GM12878 (cell line): ENCODE measurements around the gene RARRES2. TPM values are rescaled to one million over a fixed set of nuclear protein-coding genes. Genes with fewer than 3 reads are reported as not detected.

Experiments used
- BCLAF1 ChIP-seq: fragments of 450-650 bp; IDR thresholded peaks from 2 replicates; pipeline ENCODE4 v1.6.1; 2017; ENCODE audit warnings: antibody characterized with exemption, mild to moderate bottlenecking, moderate library complexity
- BHLHE40 ChIP-seq, 2 experiments: fragments of 450-650 bp in 1 of 2; IDR thresholded peaks; 2 replicates each; pipeline ENCODE4 v1.6.1; 2011 to 2017; ENCODE audit warnings: low read depth in 2 of 2, borderline replicate concordance in 1 of 2, improper control_type of control experiment in 1 of 2, low read length in 1 of 2, mild to moderate bottlenecking in 1 of 2
- CREB1 ChIP-seq: IDR thresholded peaks from 2 replicates; pipeline ENCODE4 v1.6.1; 2012; ENCODE audit warnings: low read depth, mild to moderate bottlenecking, inconsistent platforms
- DPF2 ChIP-seq: fragments of 450-650 bp; IDR thresholded peaks from 2 replicates; pipeline ENCODE4 v1.6.1; 2017; ENCODE audit warnings: mild to moderate bottlenecking
- ESRRA ChIP-seq: IDR thresholded peaks from 2 replicates; pipeline ENCODE4 v1.6.1; 2012; ENCODE audit warnings: mild to moderate bottlenecking, low read length, improper control_type of control experiment
- HDAC2 ChIP-seq: fragments of 200-600 bp; sonication (generic); IDR thresholded peaks from 2 replicates; pipeline ENCODE4 v1.6.1; 2017
- IKZF2 ChIP-seq, 2 experiments: fragments of 450-650 bp; IDR thresholded peaks; 2 replicates each; pipeline ENCODE4 v1.6.1; 2017; ENCODE audit warnings: mild to moderate bottlenecking in 2 of 2, moderate library complexity in 2 of 2
- NR2C1 ChIP-seq: fragments of 450-650 bp; IDR thresholded peaks from 2 replicates; pipeline ENCODE4 v1.6.1; 2017; ENCODE audit warnings: antibody characterized with exemption, mild to moderate bottlenecking, moderate library complexity
- POLR2AphosphoS2 ChIP-seq: IDR thresholded peaks from 2 replicates; pipeline ENCODE4 v1.6.1; 2011; ENCODE audit warnings: low read depth, mild to moderate bottlenecking, low read length, improper control_type of control experiment, moderate library complexity
- RAD21 ChIP-seq: IDR thresholded peaks from 2 replicates; pipeline ENCODE4 v1.6.1; 2011; ENCODE audit warnings: mild to moderate bottlenecking, low read depth, low read length, moderate library complexity; ENCODE audit not compliant: insufficient read depth
- SP1 ChIP-seq: IDR thresholded peaks from one replicate; pipeline ENCODE4 v1.6.1; 2011; ENCODE audit warnings: low read depth, low read length
- SREBF1 ChIP-seq: IDR thresholded peaks from 2 replicates; pipeline ENCODE4 v1.6.1; 2012; ENCODE audit warnings: mild to moderate bottlenecking, low read length
- SREBF2 ChIP-seq: IDR thresholded peaks from 2 replicates; pipeline ENCODE4 v1.6.1; 2012; ENCODE audit warnings: mild to moderate bottlenecking, low read length
- TBL1XR1 ChIP-seq: IDR thresholded peaks from 2 replicates; pipeline ENCODE4 v1.6.1; 2012; ENCODE audit warnings: low read depth, low read length, improper control_type of control experiment
- USF1 ChIP-seq: IDR thresholded peaks from 2 replicates; pipeline ENCODE4 v1.6.1; 2011; ENCODE audit warnings: borderline replicate concordance, low read depth, mild to moderate bottlenecking, moderate library complexity, mixed read lengths, low read length; ENCODE audit not compliant: insufficient read depth; ENCODE audit errors: extremely low read length
- ZBTB11 ChIP-seq: fragments of 450-650 bp; formaldehyde crosslinking; IDR thresholded peaks from 2 replicates; pipeline ENCODE4 v1.5.0; 2022; ENCODE audit warnings: mild to moderate bottlenecking, missing genetic modification characterization
- polyA plus RNA-seq, 11 experiments: library from polyadenylated mRNA; depleted of rRNA in 4 of 11; unstranded in 6 of 11; stranded (reverse) in 5 of 11; fragments of >200 nt; fragmentation: Nextera tagmentation in 4 of 11; fragmentation: Illumina TruSeq in 1 of 11; extraction: Ambion mirVana in 4 of 11; extraction: Trizol in 1 of 11; gene quantifications; 1 replicate in 1 of 11; 2 replicates in 10 of 11; pipeline versions ENCODE4 v1.2.1 to v1.2.3, GENCODE V29; 2011 to 2016; ENCODE audit warnings: inconsistent platforms in 2 of 11, missing spikeins in 2 of 11, low read depth in 1 of 11
- total RNA-seq, 4 experiments: library from RNA; depleted of rRNA in 3 of 4; stranded (reverse); fragments of >200 nt in 3 of 4; fragmentation: Illumina TruSeq in 1 of 4; extraction: Trizol in 1 of 4; gene quantifications; 2 replicates each; pipeline versions ENCODE4 v1.2.1 to v1.2.3, GENCODE V29; 2013 to 2021
- TF ChIP-seq, protein P1 (sequence below): IDR thresholded peaks from 2 replicates; pipeline ENCODE4 v1.6.1; 2012; ENCODE audit warnings: improper control_type of control experiment, low read depth, low read length; ENCODE audit not compliant: insufficient replicate concordance

Gene RARRES2
- total and polyA plus RNA-seq, 10 of the 15 experiments (the other 5 are each of a cell fraction or from before 2014, with no cell fraction given) = 0.13 to 2.2 (median 0.40) TPM; not detected in 3

GRCh38 chr7:150322833-150323681 is 18.4 kb downstream of the RARRES2 start, which contains the start of the genes ACTR3C and LRRC61 (continued):
- TF ChIP-seq USF1 = no peak
- TF ChIP-seq, protein P1, sequence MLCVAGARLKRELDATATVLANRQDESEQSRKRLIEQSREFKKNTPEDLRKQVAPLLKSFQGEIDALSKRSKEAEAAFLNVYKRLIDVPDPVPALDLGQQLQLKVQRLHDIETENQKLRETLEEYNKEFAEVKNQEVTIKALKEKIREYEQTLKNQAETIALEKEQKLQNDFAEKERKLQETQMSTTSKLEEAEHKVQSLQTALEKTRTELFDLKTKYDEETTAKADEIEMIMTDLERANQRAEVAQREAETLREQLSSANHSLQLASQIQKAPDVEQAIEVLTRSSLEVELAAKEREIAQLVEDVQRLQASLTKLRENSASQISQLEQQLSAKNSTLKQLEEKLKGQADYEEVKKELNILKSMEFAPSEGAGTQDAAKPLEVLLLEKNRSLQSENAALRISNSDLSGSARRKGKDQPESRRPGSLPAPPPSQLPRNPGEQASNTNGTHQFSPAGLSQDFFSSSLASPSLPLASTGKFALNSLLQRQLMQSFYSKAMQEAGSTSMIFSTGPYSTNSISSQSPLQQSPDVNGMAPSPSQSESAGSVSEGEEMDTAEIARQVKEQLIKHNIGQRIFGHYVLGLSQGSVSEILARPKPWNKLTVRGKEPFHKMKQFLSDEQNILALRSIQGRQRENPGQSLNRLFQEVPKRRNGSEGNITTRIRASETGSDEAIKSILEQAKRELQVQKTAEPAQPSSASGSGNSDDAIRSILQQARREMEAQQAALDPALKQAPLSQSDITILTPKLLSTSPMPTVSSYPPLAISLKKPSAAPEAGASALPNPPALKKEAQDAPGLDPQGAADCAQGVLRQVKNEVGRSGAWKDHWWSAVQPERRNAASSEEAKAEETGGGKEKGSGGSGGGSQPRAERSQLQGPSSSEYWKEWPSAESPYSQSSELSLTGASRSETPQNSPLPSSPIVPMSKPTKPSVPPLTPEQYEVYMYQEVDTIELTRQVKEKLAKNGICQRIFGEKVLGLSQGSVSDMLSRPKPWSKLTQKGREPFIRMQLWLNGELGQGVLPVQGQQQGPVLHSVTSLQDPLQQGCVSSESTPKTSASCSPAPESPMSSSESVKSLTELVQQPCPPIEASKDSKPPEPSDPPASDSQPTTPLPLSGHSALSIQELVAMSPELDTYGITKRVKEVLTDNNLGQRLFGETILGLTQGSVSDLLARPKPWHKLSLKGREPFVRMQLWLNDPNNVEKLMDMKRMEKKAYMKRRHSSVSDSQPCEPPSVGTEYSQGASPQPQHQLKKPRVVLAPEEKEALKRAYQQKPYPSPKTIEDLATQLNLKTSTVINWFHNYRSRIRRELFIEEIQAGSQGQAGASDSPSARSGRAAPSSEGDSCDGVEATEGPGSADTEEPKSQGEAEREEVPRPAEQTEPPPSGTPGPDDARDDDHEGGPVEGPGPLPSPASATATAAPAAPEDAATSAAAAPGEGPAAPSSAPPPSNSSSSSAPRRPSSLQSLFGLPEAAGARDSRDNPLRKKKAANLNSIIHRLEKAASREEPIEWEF = no peak
- no peak for TF ChIP-seq SREBF2
- TF ChIP-seq ZBTB11 (CRISPR knock-in tag) = no peak
- TF ChIP-seq SREBF1 = peak; percentile 57; the same call in 1 of the 2 replicates
- peak; percentile 65; the same call in 1 of the 2 replicates for TF ChIP-seq CREB1
- TF ChIP-seq ESRRA = no peak
- TF ChIP-seq RAD21 = peak; percentile 15; the same call in 1 of the 2 replicates
- TF ChIP-seq HDAC2 = no peak
- peak; percentile 86 to 97 for TF ChIP-seq BHLHE40 (IDR thresholded peaks at IDR 0.05; ENCODE audit: borderline replicate concordance in 1 of 2, low read depth in 2 of 2, low read length in 1 of 2)
- no peak for TF ChIP-seq SP1
- peak; percentile 87 for TF ChIP-seq BCLAF1
- TF ChIP-seq DPF2 = peak; percentile 94
- TF ChIP-seq IKZF2 (IDR thresholded peaks at IDR 0.05) = peak in 1 of 2 experiments; percentile 34; a peak in 2 of 4 replicates
- peak; percentile 4; the same call in 1 of the 2 replicates for TF ChIP-seq TBL1XR1
- TF ChIP-seq NR2C1 = peak; percentile 71
- 0 out of 2 replicates have a peak, but pooled peaks have one; percentile 34 for TF ChIP-seq POLR2AphosphoS2
